Dendritic cell treated with granulocyte-macrophage colony-stimulating factor and Interleukin-4, amounts not matched to agents 40 ng/mL and 50 ng/mL, for 4 days (primary cell): ENCODE results near the gene KCNT1.

ENCODE experiments used
- H3K27ac Mint-ChIP-seq: one replicate; pipeline ENCODE4 v1.8.0; 2022; ENCODE audit warnings: mild to moderate bottlenecking, mixed read lengths
- H3K27me3 Mint-ChIP-seq: one replicate; pipeline ENCODE4 v1.8.0; 2022; ENCODE audit warnings: mild to moderate bottlenecking, mixed read lengths
- H3K36me3 Mint-ChIP-seq: one replicate; pipeline ENCODE4 v1.8.0; 2022; ENCODE audit warnings: low read depth, mixed read lengths
- H3K4me1 Mint-ChIP-seq: one replicate; pipeline ENCODE4 v1.8.0; 2022; ENCODE audit warnings: low read depth, mixed read lengths
- H3K4me3 Mint-ChIP-seq: one replicate; pipeline ENCODE4 v1.8.0; 2022; ENCODE audit warnings: mild to moderate bottlenecking, moderate library complexity, mixed read lengths
- H3K9me3 Mint-ChIP-seq: one replicate; pipeline ENCODE4 v1.8.0; 2022; ENCODE audit warnings: mixed read lengths
- intact Hi-C: fragments of 100-400 bp; cut with micrococcal nuclease; formaldehyde crosslinking; loops from one replicate; pipeline ENCODE4 v1.15.0; 2022

KCNT1 gene

GRCh38 chr9:135759676-135760300 is 57.8 kb downstream of the KCNT1 start:
- Mint-ChIP-seq H3K4me3 (no peak overlapping the region), H3K27me3 (no peaks in the 10 kb centered on the region), H3K27ac (no peak overlapping the region), H3K36me3 (no peaks in the 10 kb centered on the region), H3K9me3 (peaks cover 4% of the 10 kb centered on the region), H3K4me1 (no peaks in the 10 kb centered on the region)
- intact Hi-C loops: no loop called here

- Mint-ChIP-seq H3K36me3 (no peaks in the 10 kb centered on the region), H3K4me3 (no peak overlapping the region), H3K9me3 (peaks cover 11% of the 10 kb centered on the region), H3K27me3 (no peaks in the 10 kb centered on the region), H3K4me1 (no peaks in the 10 kb centered on the region), H3K27ac (no peak overlapping the region)
- intact Hi-C loops: no loop called here
These were observed 58.5 kb downstream of the KCNT1 start for GRCh38 chr9:135760465-135760864.

- intact Hi-C loops: no loop called here
- Mint-ChIP-seq H3K4me3 (no peak overlapping the region), H3K27me3 (no peaks in the 10 kb centered on the region), H3K36me3 (no peaks in the 10 kb centered on the region), H3K9me3 (peaks cover 19% of the 10 kb centered on the region), H3K4me1 (no peaks in the 10 kb centered on the region), H3K27ac (no peak overlapping the region)
These were observed 59.3 kb downstream of the KCNT1 start for GRCh38 chr9:135761150-135761844.

GRCh38 chr9:135761845-135762168 is 59.8 kb downstream of the KCNT1 start:
- Mint-ChIP-seq H3K4me3 (no peak overlapping the region), H3K9me3 (peaks cover 24% of the 10 kb centered on the region), H3K4me1 (no peaks in the 10 kb centered on the region), H3K27ac (no peak overlapping the region), H3K27me3 (no peaks in the 10 kb centered on the region), H3K36me3 (no peaks in the 10 kb centered on the region)
- intact Hi-C loops: no loop called here

GRCh38 chr9:135762921-135763320 is 60.9 kb downstream of the KCNT1 start:
- Mint-ChIP-seq H3K27ac (no peak overlapping the region), H3K36me3 (no peaks in the 10 kb centered on the region), H3K9me3 (peaks cover 35% of the 10 kb centered on the region), H3K27me3 (no peaks in the 10 kb centered on the region), H3K4me1 (no peaks in the 10 kb centered on the region), H3K4me3 (no peak overlapping the region)
- intact Hi-C loops: no loop called here

GRCh38 chr9:135763716-135764446 is 61.9 kb downstream of the KCNT1 start:
- Mint-ChIP-seq H3K27ac (no peak overlapping the region), H3K36me3 (no peaks in the 10 kb centered on the region), H3K9me3 (peaks cover 42% of the 10 kb centered on the region), H3K4me1 (no peaks in the 10 kb centered on the region), H3K4me3 (no peak overlapping the region), H3K27me3 (no peaks in the 10 kb centered on the region)
- intact Hi-C loops: no loop called here

- intact Hi-C loops: no loop called here
- Mint-ChIP-seq H3K27me3 (no peaks in the 10 kb centered on the region), H3K36me3 (no peaks in the 10 kb centered on the region), H3K4me3 (no peak overlapping the region), H3K9me3 (peaks cover 47% of the 10 kb centered on the region), H3K27ac (no peak overlapping the region), H3K4me1 (no peaks in the 10 kb centered on the region)
These were observed 62.7 kb downstream of the KCNT1 start for GRCh38 chr9:135764731-135765130.

- Mint-ChIP-seq H3K9me3 (peaks cover 47% of the 10 kb centered on the region), H3K27ac (no peak overlapping the region), H3K4me3 (no peak overlapping the region), H3K36me3 (no peaks in the 10 kb centered on the region), H3K4me1 (no peaks in the 10 kb centered on the region), H3K27me3 (no peaks in the 10 kb centered on the region)
- intact Hi-C loops: no loop called here
These were observed 63.4 kb downstream of the KCNT1 start for GRCh38 chr9:135765416-135765815.

- Mint-ChIP-seq H3K9me3 (peaks cover 47% of the 10 kb centered on the region), H3K4me3 (no peak overlapping the region), H3K36me3 (no peaks in the 10 kb centered on the region), H3K27me3 (no peaks in the 10 kb centered on the region), H3K4me1 (no peaks in the 10 kb centered on the region), H3K27ac (no peak overlapping the region)
- intact Hi-C loops: no loop called here
These were observed 64.3 kb downstream of the KCNT1 start for GRCh38 chr9:135766251-135766650.

GRCh38 chr9:135766707-135767106 is 64.7 kb downstream of the KCNT1 start:
- peaks cover 47% of the 10 kb centered on the region for H3K9me3 Mint-ChIP-seq

GRCh38 chr9:135768516-135769218 is 66.7 kb downstream of the KCNT1 start:
- no peak overlapping the region for H3K4me3 Mint-ChIP-seq
- H3K9me3 Mint-ChIP-seq: peaks cover 47% of the 10 kb centered on the region
- H3K36me3 Mint-ChIP-seq: no peaks in the 10 kb centered on the region
- no peaks in the 10 kb centered on the region for H3K27me3 Mint-ChIP-seq
- intact Hi-C loops: no loop called here
- no peaks in the 10 kb centered on the region for H3K4me1 Mint-ChIP-seq
- no peak overlapping the region for H3K27ac Mint-ChIP-seq

More at GRCh38 chr9:135766707-135767106, 64.7 kb downstream of the KCNT1 start:
- H3K27me3 Mint-ChIP-seq: no peaks in the 10 kb centered on the region
- H3K4me3 Mint-ChIP-seq: no peak overlapping the region
- H3K27ac Mint-ChIP-seq: no peak overlapping the region
- intact Hi-C loops: no loop called here
- no peaks in the 10 kb centered on the region for H3K4me1 Mint-ChIP-seq
- H3K36me3 Mint-ChIP-seq: no peaks in the 10 kb centered on the region

- Mint-ChIP-seq H3K4me3 (no peak overlapping the region), H3K27me3 (no peaks in the 10 kb centered on the region), H3K4me1 (no peaks in the 10 kb centered on the region), H3K27ac (no peak overlapping the region), H3K9me3 (peaks cover 44% of the 10 kb centered on the region), H3K36me3 (no peaks in the 10 kb centered on the region)
- intact Hi-C loops: no loop called here
These were observed 67.7 kb downstream of the KCNT1 start for GRCh38 chr9:135769489-135770202.

GRCh38 chr9:135770203-135770535 is 68.2 kb downstream of the KCNT1 start:
- Mint-ChIP-seq H3K4me3 (no peak overlapping the region), H3K27me3 (no peaks in the 10 kb centered on the region), H3K9me3 (peaks cover 39% of the 10 kb centered on the region), H3K36me3 (no peaks in the 10 kb centered on the region), H3K4me1 (no peaks in the 10 kb centered on the region), H3K27ac (no peak overlapping the region)
- intact Hi-C loops: no loop called here

GRCh38 chr9:135770771-135771170 is 68.8 kb downstream of the KCNT1 start:
- H3K27me3 Mint-ChIP-seq: no peaks in the 10 kb centered on the region
- no peaks in the 10 kb centered on the region for H3K36me3 Mint-ChIP-seq
- H3K9me3 Mint-ChIP-seq: peaks cover 33% of the 10 kb centered on the region
- H3K27ac Mint-ChIP-seq: no peak overlapping the region
- H3K4me3 Mint-ChIP-seq: no peak overlapping the region
- H3K4me1 Mint-ChIP-seq: no peaks in the 10 kb centered on the region
- intact Hi-C loops: no loop called here
